ENCODE results near the gene CAPN9.

DNA sequence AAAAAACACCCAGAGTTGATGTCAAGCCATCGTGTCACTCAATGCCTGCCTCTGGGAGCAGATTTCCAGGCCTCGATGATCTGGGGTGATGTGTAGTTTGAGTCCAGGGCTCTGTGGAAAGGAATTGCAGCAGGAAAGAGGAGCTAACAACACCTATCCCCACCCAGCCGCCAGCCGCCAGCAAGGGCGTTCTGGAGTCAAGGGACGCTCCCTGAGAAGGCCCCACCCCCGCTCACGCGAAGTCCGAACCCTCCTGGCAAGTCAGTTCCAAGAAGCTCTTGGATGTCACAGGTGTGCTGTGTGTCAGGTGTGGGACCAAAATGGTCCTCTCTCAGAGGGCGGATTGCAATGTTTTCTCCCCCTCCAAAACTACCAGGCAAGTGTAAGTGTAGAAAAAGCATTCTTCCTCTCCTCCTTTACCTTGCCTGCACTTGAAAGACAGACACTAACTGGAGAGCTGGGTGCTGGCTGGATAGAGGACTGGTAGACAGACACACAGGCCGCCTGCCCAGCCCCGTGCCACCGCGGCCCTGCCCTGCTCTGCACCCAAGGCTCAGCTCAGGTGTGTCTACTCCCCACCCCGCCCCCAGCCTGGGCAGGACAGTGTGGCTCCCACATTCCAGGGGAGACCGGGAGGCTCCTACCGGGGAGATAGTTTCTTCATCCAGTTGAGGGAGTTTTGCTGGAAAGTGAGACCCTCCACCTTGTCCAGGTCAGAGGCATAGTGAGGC, 41.7 kb upstream of the CAPN9 start:
- TF ChIP-seq, protein P1, sequence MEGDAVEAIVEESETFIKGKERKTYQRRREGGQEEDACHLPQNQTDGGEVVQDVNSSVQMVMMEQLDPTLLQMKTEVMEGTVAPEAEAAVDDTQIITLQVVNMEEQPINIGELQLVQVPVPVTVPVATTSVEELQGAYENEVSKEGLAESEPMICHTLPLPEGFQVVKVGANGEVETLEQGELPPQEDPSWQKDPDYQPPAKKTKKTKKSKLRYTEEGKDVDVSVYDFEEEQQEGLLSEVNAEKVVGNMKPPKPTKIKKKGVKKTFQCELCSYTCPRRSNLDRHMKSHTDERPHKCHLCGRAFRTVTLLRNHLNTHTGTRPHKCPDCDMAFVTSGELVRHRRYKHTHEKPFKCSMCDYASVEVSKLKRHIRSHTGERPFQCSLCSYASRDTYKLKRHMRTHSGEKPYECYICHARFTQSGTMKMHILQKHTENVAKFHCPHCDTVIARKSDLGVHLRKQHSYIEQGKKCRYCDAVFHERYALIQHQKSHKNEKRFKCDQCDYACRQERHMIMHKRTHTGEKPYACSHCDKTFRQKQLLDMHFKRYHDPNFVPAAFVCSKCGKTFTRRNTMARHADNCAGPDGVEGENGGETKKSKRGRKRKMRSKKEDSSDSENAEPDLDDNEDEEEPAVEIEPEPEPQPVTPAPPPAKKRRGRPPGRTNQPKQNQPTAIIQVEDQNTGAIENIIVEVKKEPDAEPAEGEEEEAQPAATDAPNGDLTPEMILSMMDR (optimal IDR thresholded peaks at IDR 0.05 in 1 of 3, IDR thresholded peaks at IDR 0.05 in 1 of 3, conservative IDR thresholded peaks at IDR 0.05 in 1 of 3; ENCODE audit: extremely low read depth in 1 of 3, insufficient read depth in 2 of 3, low read length in 3 of 3), result no peak
- TF ChIP-seq EZH2 (IDR thresholded peaks at IDR 0.05; ENCODE audit: low read length), result no peak
